OCI-LY3 (cell line): ENCODE data around the gene FOS.

Source experiments
- CTCF ChIP-seq: fragments of 200-600, 300-600 bp; sonication (generic); IDR thresholded peaks from 2 replicates; pipeline ENCODE4 v1.5.1; 2014; ENCODE audit warnings: antibody characterized with exemption, low read length, low read depth
- EZH2phosphoT487 ChIP-seq: fragments of 200-600 bp; shearing (Covaris generic); IDR thresholded peaks from 2 replicates; pipeline ENCODE4 v1.6.1; 2018; ENCODE audit warnings: antibody characterized with exemption, mixed run types, low read depth

GRCh38 chr14:75240781-75241180 is 37.8 kb upstream of the FOS start:
- TF ChIP-seq CTCF: no peak
- no peak for TF ChIP-seq EZH2phosphoT487
